ENCODE measurements around the gene SLAMF1.
"Not testable (repeated sequence)": the region's sequence is repeated elsewhere in the genome, so short reads cannot be mapped to it uniquely, and the experiment has no call there.

Gene SLAMF1

DNA sequence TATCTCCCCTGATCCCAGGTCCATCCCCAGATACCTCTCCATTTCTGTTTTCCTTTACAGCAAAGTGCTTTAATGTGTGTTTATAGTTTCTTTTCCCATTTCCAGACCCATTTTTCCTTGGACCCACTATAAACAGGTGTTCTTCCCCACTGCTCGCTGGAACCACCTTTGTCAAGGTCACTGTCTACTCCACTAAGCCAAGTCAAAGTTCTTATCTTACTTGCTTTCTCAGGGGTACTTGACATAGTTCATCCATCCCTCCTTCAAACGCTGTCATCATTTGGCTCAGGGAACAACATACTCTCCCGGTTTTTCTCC lies 8.3 kb downstream of the SLAMF1 start:
- DNase-seq, result no peak

DNA sequence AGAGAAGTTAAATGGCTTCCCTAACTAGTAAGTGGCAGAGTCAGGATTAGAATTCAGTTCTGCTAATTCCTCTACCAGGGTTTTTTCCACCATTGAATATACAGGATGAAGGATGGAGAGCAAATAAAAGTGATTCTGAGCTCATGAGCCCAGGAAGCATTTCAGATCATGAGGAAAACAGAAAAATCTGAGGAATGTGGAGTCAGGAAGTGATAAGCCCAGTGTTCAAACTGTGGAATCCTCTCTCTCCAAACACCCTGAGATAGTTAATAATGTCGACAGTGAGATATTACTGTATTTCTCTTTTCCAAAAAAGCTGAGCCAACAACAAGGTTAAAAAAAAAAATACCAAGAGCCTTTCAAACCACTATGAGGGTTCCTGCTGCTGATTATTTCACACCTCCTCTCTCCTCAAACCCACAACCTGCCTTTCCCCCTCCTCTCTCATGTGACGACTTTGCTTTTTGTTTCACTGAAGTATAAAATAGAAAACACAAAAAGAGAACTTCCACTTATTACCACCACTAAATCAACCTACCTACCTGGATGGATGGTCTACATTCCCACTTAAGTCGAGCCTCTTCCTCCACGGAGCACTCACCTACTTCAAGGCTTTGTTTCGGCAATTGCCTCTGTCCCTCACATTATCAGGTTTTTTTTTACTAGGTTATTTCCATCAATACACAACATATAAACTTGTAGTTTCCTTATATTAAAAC lies 8.9 kb downstream of the SLAMF1 start:
- DNase-seq, result no peak

DNA sequence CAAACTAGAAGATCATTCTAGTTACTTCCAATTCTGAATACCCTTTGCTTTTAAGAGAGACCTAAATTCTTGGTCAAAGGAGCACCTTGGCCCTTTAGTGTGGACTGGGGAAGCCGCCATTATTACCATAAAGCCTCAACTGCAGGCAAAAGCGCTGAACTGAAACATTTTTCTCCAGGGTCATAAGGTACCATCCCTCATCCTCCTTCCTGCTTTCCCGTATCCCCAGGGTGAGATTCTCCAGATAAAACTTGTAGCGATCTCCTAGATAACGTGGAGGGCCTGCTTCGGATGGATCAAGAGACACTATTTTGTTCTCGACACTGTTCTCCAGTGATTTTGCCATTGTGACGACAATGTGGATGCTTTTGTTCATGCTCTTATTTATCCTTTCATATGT lies 9.8 kb downstream of the SLAMF1 start:
- no peak for DNase-seq

DNA sequence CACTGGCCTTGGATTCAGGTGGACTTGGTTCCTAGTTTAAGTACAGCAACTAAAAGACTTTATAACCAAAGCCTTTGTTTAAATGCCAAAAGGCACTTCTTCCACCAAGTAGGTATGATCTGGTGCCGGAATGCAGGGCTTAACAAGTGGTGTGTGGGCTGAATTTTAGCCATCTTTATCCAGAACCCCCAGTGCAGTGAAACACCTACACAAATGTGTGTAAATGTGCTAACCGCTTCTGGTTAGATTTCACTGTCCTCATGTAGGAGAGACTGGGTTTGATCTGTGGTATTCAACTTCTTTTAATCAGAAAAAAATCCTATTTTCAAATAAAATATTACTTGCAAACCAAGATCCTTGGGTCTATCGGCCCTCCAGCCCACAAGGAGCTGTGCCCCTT lies 10.3 kb downstream of the SLAMF1 start:
- no peak for DNase-seq

DNA sequence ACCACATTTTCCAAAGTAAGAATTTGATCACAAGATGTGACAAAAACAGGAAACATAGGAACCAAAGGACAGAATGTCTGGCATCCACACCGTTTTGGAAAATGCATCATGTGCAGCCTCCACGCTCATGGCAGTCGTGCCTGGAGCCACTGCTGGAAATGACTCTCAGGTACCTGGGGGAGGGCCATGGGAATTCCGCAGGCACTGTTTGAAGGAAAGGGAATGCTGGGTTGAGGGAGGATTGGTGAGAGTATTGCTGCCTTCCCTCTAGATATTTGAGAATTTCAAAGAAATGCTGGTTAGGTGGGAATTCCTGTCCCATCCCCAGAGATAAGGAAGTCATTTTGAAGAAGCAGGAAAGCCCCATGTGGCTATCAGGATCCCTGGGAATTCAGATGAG lies 10.8 kb downstream of the SLAMF1 start:
- DNase-seq, result no peak

DNA sequence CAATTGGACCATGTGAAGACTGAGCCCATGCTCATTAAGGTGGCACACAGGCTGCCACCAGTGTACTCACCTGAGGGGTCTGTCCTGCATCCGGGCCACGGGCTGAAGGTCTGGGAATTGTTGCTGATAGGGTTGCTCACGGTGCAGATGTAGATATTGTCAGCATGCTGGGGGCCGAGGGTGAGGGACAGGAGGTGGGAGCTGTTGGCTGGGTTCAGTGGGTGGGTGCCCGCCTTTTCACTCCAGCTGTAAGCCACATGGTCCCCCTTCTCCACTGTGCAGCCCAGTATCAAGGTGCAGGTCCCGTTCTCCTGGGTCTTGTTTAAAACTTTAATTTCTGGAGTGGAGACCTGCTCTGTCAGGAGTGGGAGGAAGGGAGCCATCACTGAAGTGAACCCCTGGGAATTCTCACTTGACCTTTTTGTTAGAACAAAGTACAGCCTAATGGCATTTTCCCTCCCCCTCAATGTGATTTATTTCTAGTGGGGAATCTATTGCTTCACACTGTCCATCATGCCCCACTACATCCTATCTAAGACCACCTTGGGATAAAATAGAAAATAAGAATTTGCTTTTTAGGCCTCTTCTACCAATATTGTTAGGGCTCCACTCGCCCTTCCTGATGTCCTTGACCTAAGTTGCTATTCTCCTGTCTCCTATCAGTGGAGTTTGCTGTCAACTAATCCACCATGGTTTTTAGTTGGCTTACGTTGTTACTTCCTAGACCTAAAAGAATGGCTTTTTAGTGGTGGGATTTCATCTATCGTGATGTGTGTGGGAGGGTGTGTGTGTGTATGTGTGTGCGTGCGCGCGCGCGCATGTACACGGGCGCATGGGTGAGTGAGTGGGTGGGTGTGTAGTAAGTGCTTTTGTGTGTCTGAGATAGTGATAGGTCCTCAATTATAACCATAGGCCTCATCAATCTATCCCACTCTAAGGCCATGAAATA lies 12.0 kb downstream of the SLAMF1 start:
- DNase-seq, result no peak

DNA sequence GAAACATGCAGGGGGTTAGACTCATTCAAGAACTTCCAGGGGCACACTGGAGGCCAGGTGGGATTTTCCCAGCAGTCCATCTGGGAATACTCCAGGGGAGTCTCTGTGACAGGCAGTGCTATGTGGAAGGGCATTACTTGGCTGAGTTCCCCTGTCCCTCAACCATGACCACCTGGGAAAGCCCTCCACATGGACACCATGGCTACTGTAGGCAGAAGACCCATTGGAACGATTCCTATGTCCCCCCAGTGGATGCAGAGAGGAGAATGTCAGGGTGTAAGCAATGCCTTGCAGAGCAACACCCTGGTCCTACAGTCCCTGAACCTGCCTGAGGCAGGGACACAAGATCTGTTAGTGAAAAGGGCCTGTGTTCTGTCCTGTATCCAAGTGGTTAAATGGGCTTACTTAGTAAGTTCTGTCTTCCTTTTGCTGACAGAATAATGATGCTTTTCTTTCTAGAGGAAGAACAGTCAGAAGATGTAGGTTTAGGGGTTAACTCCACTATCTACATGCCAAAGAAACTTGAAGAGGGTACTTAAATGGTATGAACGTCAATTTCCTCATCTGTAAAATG lies 13.4 kb downstream of the SLAMF1 start:
- no peak for DNase-seq

DNA sequence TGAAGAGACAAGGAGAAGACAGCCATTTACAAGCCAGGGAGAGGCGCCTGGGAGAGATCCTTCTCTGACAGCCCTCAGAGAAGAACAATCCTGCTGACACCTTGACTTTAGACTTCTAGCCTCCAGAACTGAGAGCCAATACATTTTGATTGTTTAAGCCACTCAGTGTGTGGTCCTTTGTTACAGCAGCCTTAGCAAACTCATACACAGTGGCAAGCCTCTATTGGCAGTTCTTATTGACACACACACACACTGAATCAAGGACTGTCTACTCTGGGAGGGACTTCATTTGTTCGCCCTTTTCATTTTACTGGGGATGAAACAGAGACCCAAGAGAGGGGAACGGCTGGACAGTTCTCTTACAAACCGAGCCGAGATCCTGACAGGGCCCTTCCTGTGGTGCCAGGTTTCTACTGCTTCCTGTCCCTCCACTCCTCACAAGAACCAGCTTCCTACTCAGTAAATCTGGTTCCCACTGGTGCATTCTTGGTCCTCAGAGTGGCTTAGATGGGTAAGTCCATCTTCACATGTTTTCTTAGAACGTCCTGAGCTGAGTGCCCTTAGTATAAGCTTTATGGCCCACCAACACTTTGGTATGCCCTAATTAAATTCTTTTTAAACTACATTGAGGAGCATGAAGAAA lies 14.7 kb downstream of the SLAMF1 start:
- DNase-seq, result no peak

DNA sequence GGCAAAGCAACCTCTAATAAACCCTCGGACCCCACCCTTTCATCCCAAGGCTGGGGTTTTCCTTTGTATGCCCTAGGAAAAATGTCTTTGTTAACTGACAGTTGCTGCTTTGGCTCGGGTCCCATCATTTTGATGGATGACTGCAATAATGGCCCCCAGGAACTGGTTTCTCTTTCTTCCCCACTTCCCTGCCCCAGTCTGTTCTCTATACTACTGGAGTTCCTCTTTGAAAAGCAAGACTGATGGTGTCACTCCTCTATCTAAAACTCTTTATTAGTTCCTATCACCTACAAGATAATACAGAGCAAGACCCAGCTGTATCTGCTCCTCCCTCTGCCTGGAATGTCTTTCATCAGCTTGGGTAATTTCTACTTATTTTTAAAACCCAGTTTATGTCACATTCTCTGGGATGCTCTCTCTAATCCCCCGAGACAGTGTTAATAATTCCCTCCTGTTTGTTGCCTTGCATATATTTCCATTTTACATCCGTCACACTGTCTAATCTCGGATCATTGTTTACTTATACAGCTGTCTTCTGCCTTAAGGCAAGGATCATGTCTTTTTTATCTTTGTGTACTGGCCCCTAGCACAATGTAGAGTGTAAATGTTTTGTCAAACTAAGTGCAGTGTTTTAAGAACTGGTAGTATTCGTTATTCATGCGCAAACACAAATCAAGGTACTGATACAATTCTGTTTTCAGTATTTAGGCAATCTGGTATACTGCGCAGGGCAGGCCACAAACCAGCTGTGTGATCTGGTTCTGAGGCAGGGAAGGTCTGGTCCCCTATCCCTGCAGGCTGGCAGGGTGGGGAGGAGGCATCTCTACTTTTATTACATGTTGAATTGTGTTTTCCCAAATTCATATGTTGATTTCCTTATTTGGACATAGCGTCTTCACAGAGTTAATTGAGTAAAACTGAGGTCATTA lies 16.1 kb downstream of the SLAMF1 start:
- no peak for DNase-seq

DNA sequence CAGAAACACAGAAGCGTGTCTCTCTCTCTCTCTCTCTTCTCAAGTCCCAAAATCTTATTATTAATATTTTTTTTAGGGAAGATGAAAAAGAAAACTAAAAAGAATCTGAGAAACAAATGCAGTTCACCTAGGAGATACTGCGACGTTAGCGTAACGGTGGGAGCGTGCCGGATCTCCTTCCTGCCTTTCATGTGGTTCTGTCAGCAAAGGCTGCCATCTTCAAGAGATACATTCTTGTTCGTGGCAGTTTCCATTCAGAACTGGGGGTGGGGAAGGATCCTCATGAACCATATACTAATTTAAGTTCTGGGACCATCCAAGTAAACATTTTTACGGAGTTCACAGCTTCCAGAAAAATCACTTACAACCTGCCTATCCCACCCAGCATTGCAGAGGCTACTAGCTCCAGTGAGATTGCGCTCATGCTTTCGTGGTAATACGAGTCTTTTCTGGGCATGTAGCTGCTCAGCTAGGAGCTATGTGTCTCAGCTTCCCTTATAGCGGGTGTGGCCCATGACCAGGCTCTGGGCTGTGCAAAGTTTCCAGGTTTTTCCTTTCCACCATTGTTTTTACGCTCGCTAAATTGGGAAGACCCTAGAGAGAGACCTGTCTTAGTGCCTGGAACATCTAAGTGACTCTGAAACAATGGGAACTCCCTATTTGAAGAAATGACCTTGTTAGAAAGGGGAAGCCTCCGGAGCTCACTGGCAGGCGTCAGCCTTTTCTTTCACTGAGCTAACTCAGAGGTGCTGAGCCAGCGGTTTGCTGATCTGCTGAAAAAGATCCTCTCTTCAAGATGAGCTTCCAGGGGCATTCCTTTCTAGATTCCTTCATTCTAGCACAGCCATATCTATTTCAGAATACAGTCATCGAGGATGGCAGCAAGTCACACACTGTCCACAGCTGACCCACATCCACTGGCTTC lies 17.3 kb downstream of the SLAMF1 start:
- DNase-seq, result no peak

DNA sequence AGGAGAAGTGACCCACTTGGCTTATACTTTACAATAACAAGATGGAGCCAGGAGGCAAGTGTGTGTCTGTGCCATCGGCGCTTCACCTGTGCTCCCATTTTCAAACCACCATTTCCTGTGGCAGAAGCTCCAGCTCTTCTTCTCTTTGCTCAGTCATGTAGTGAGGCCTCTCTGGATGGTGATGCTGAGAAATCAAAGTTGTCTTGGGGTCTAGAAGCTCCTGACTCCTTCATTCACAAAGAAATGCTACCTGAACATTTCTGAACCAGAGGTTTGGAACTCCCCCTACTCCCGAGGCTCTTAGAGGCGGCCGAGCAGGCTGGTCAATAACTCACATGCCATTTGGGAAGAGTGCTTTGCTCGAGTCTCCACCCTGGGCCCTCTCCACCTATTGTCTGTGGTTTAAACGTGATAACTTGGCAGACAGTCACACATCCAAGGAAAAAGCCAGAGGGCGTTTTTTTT lies 18.0 kb downstream of the SLAMF1 start:
- DNase-seq, result no peak

DNA sequence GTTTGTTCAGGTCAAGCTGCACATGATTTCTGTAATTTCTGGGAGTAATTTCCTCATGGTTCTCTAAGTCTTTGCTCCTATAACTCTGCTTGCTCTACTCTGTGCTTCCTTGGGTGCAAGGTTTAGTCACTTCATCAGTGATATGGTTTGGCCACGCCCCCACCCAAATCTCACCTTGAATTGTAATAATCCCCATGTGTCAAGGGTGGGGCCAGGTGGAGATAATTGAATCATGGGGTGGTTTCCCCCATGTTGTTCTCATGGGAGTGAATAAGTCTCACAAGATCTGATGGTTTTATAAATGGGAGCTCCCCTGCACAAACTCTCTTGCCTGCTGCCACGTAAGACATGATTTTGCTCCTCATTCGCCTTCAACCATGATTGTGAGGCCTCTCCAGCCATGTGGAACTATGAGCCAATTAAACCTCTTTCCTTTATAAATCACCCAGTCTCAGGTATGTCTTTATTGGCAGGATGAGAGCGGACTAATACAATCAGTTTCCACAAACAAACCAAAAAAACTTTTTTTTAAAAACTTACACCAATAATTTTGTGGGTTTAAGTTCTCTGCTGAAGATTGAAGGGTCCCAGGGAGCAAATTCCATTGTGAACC lies 19.1 kb downstream of the SLAMF1 start:
- DNase-seq, result not testable (repeated sequence)

DNA sequence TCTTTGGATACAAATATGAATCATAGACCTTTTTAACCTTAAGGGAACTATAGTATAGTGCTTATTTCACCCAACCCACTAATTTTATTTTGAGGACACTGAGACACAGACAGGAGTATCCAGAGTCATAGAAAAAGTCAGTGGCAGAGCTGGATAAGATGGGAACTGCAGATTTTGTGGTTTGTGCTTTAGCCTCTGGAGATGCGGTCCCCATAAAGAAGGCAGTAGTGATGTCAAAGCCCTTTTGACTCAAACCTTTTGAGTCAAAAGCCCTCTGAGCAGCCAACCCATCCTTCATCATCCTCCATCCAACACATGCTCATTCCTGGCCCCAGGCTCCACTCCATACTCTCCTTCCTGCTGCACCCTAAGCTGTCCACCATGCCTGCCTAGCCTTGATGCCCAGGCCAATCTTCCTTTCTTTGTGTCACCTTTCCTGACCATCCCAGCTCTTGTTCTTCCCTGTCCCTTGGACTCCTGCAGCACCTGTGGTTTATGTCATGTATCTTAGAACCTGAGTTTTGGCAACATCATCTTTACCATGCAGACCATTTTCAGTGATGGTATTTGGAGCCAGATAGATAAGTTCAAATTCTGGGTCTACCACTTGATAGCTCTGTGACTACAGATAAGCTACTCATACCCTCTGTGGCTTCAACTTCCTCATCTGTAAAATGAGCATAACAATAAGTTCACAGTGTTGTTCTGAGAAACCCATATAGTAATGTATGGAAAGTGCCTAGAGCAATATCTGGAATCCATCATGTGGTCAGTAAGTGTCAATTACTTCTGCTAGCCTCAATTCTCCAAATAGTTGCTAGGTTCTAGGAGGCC lies 20.1 kb downstream of the SLAMF1 start:
- no peak for DNase-seq

DNA sequence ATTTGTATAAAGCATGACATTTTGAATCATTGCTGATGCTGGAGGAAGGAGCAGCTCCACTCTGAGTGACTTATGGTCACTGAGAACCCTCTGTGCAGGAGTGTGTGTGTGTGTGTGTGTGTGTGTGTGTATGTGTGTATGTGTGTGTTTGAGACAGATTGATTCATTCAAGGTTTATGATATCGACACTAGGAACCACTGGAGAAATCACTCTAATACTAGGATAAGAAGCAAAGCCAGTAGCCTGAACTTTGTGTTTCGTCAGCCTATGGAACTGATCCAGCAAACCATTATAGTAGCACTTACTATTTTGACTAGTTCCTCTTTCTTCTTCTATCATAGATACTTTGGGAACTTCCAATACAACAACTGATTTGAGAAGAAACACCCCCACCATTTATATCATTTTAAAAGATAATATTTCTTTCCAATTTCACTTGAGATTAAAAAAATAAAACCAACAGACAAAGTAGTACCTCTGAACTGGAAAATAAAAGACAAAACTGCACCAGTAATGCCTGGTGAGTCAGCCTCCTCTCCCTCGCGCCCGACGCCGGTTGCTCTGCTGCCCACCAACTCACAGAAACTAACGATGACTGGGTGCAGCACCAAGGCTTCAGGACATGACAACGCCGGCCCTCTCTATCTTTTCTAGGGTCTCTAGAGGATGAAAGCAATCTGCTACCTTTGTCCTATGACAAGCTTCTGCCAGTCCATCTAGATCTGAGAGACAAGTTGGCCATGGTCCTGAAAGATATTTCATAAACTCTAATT lies 20.9 kb downstream of the SLAMF1 start:
- DNase-seq, result no peak

DNA sequence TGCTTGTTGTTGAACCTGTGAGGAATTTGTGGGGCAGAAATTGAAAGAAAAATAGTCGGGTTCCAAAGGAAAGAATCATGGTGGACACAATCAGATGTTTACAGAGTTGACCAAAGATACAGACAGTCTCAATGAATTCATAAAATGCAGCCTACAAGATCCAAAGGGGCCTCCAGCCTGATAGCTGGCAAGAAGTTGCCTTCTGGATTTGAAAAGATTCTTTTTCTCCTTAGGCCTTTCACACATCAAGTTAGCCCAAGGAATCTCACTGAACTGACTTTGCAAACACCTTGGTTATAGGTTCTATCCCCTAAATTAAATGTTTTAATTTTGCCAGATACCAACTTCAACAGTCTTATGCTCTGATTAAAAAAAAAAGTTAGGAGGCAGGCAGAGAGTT lies 21.5 kb downstream of the SLAMF1 start:
- no peak for DNase-seq

DNA sequence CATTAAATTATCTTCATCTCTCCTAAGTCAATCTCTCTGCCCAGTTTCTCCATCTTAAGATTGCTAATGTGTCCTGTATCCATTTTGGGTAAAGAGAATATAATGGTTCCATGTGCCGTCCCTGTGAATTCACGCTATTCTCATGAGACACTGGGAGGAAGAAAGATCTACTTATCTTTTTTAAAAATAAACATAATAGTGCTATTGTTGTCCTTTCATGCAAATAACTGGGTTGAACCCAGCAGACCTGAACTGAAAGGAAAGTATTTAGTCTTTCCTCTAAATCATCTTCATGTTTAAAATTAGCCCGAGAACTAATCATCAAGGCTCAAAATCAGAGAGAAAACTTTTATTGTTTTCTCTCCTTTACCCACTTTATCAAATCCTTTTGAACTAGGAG lies 22.4 kb downstream of the SLAMF1 start:
- DNase-seq, result no peak

DNA sequence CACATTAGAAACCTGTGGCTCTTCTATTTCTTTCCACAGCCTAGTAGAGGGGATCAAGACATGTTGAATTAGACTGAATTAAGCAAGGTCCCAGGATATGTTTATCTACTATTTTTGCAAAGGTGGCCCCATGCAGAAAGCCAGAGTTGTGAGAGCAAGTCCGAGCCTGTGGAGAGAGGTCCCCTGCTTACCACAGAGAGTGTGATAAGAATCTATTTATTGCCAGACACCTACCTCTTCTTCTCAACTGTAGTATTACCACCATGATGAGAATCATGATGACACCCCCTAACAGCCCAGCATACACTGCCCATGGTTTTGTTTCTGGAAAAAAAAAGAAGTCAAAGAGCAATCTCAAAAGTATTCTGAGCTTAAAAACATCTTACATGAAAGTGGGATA lies 23.0 kb downstream of the SLAMF1 start:
- no peak for DNase-seq

DNA sequence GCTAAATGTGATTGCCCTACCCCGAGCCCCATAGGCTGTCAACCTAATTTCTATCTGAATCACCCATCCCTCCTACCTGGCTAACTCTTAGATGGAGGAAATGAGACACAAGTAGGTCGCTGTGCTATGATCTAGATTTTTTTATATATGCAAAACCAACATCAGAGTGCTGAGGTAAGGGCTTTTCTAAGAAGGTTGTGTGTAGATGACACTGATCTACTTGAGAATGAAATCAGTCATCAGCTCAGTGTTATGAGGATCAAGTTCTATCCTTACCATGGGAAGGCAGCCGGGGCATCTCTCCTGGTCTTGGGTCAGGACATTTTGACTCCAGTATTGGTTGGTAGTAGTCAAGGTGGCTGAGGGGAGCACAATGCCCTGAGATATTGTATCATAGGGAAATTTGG lies 23.6 kb downstream of the SLAMF1 start:
- DNase-seq, result no peak
